ENCODE measurements around the gene SGMS1. TPM values are rescaled to one million over a fixed set of nuclear protein-coding genes. Genes with fewer than 3 reads are reported as not detected.
"Not testable (repeated sequence)": the region's sequence is repeated elsewhere in the genome, so short reads cannot be mapped to it uniquely, and the experiment has no call there.

The SGMS1 gene
- total and polyA plus RNA-seq, 2 donors (not counting 1 experiment from before 2014, with no cell fraction given): 39.9 to 82.1 TPM

DNA sequence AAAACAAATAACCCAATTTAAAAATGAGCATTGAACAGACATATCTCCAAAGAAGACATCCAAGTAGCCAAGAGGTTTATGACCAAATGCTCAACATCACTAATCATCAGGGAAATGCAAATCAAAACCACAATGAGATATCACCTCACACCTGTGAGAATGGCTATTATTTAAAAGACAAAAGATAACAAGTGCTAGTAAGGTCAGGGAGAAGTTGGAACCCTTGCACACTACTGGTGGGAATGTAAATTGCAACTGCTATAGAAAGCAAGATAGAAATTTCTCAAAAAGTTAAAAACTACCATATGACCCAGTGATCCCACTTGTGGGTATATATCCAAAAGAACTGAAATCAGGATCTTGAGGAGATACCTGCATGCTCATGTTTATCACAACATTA lies 49.5 kb downstream of the SGMS1 start:
- no peaks in the 10 kb centered on the region for H3K36me3 ChIP-seq (ENCODE audit: control insufficient read depth, insufficient read depth, low read length)
- no peaks in the 10 kb centered on the region for H3K79me2 ChIP-seq (ENCODE audit: control insufficient read depth, insufficient read depth, low read length)
- no peak overlapping the region for H3K4me2 ChIP-seq (ENCODE audit: extremely low read depth, insufficient read depth, low read length)
- no peak for DNase-seq (ENCODE audit: low read depth in 2 of 2)
- H3K27ac ChIP-seq (ENCODE audit: insufficient read depth, low read length): no peak overlapping the region
- H3K4me3 ChIP-seq (replicated peaks in 1 of 4; ENCODE audit: control extremely low read depth in 1 of 4, insufficient read depth in 1 of 4, low read depth in 3 of 4, low read length in 4 of 4): no peak overlapping the region
- TF ChIP-seq, protein P1, sequence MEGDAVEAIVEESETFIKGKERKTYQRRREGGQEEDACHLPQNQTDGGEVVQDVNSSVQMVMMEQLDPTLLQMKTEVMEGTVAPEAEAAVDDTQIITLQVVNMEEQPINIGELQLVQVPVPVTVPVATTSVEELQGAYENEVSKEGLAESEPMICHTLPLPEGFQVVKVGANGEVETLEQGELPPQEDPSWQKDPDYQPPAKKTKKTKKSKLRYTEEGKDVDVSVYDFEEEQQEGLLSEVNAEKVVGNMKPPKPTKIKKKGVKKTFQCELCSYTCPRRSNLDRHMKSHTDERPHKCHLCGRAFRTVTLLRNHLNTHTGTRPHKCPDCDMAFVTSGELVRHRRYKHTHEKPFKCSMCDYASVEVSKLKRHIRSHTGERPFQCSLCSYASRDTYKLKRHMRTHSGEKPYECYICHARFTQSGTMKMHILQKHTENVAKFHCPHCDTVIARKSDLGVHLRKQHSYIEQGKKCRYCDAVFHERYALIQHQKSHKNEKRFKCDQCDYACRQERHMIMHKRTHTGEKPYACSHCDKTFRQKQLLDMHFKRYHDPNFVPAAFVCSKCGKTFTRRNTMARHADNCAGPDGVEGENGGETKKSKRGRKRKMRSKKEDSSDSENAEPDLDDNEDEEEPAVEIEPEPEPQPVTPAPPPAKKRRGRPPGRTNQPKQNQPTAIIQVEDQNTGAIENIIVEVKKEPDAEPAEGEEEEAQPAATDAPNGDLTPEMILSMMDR (conservative IDR thresholded peaks at IDR 0.05 in 1 of 2, IDR thresholded peaks at IDR 0.05 in 1 of 2; ENCODE audit: low read depth in 1 of 2, low read length in 2 of 2): peak in 1 of 2 donors; percentile 30
- no peak for TF ChIP-seq EZH2 (IDR thresholded peaks at IDR 0.05; ENCODE audit: low read length, missing control alignments)
- no peaks in the 10 kb centered on the region for H3K9me3 ChIP-seq (ENCODE audit: control insufficient read depth, insufficient read depth, low read depth, low read length)
- no peaks in the 10 kb centered on the region for H3K27me3 ChIP-seq (ENCODE audit: control insufficient read depth, insufficient read depth, low read length)
- H2AFZ ChIP-seq (ENCODE audit: low read length): no peak overlapping the region
- H3K9ac ChIP-seq (ENCODE audit: insufficient read depth, low read length): no peak overlapping the region
- peaks cover 9% of the 10 kb centered on the region for H3K4me1 ChIP-seq (ENCODE audit: control insufficient read depth, extremely low read depth, insufficient read depth, low read length)
- H4K20me1 ChIP-seq (ENCODE audit: control insufficient read depth, extremely low read depth, insufficient read depth, low read length): no peaks in the 10 kb centered on the region

DNA sequence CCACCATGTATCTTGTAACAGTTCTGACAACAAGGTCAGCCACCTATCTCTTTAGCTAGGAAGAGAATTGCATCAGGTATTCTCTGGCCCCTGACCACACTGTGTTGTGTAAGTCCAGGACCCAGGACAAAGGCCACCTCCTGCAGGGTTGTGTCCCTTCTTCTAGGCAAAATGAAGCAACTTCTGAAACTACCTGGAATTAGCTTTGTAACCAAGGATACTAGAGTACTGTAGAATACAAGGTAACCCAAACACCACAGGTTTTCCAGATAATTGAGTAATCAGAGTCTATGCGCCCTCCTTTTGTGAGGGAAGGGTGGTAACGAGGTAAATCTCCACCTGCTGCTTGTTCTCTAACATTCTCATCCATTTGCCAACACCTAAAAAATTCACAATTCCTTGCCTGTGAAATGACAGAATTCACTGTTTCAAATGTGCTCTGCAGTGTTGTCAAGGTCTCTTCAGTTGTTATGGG lies 51.7 kb downstream of the SGMS1 start:
- H3K4me3 ChIP-seq (replicated peaks in 1 of 4; ENCODE audit: control extremely low read depth in 1 of 4, insufficient read depth in 1 of 4, low read depth in 3 of 4, low read length in 4 of 4): no peak overlapping the region
- H3K27ac ChIP-seq (ENCODE audit: insufficient read depth, low read length): no peak overlapping the region
- H3K79me2 ChIP-seq (ENCODE audit: control insufficient read depth, insufficient read depth, low read length): no peaks in the 10 kb centered on the region
- no peak for DNase-seq (ENCODE audit: low read depth in 2 of 2)
- H3K27me3 ChIP-seq (ENCODE audit: control insufficient read depth, insufficient read depth, low read length): no peaks in the 10 kb centered on the region
- no peaks in the 10 kb centered on the region for H3K36me3 ChIP-seq (ENCODE audit: control insufficient read depth, insufficient read depth, low read length)
- TF ChIP-seq, protein P1 (conservative IDR thresholded peaks at IDR 0.05 in 1 of 2, IDR thresholded peaks at IDR 0.05 in 1 of 2; ENCODE audit: low read depth in 1 of 2, low read length in 2 of 2): no peak
- TF ChIP-seq EZH2 (IDR thresholded peaks at IDR 0.05; ENCODE audit: low read length, missing control alignments): no peak
- H3K9me3 ChIP-seq (ENCODE audit: control insufficient read depth, insufficient read depth, low read depth, low read length): no peaks in the 10 kb centered on the region
- H3K4me1 ChIP-seq (ENCODE audit: control insufficient read depth, extremely low read depth, insufficient read depth, low read length): peaks cover 7% of the 10 kb centered on the region
- H4K20me1 ChIP-seq (ENCODE audit: control insufficient read depth, extremely low read depth, insufficient read depth, low read length): no peaks in the 10 kb centered on the region
- no peak overlapping the region for H3K4me2 ChIP-seq (ENCODE audit: extremely low read depth, insufficient read depth, low read length)
- H3K9ac ChIP-seq (ENCODE audit: insufficient read depth, low read length): no peak overlapping the region
- H2AFZ ChIP-seq (ENCODE audit: low read length): no peak overlapping the region

DNA sequence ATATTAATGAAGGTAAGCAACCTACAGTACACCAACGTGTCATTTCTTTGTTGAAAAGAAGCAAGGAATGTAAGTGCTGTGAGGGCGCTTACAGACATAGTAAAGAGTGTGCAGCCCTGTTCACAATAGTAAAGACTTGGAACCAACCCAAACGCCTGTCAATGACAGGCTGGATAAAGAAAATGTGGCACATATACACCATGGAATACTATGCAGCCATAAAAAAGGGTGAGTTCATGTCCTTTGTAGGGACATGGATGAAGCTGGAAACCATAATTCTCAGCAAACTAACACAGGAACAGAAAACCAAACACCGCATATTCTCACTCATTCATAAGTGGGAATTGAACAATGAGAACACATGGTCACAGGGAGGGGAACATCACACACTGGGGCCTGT lies 55.0 kb downstream of the SGMS1 start:
- not testable (repeated sequence) for H4K20me1 ChIP-seq (ENCODE audit: control insufficient read depth, extremely low read depth, insufficient read depth, low read length); H3K9me3 ChIP-seq (ENCODE audit: control insufficient read depth, insufficient read depth, low read depth, low read length); H3K4me2 ChIP-seq (ENCODE audit: extremely low read depth, insufficient read depth, low read length); H3K9ac ChIP-seq (ENCODE audit: insufficient read depth, low read length); H3K27me3 ChIP-seq (ENCODE audit: control insufficient read depth, insufficient read depth, low read length); DNase-seq (ENCODE audit: low read depth in 2 of 2); H3K79me2 ChIP-seq (ENCODE audit: control insufficient read depth, insufficient read depth, low read length); H3K4me1 ChIP-seq (ENCODE audit: control insufficient read depth, extremely low read depth, insufficient read depth, low read length); H2AFZ ChIP-seq (ENCODE audit: low read length); H3K27ac ChIP-seq (ENCODE audit: insufficient read depth, low read length); H3K4me3 ChIP-seq (replicated peaks in 1 of 4; ENCODE audit: control extremely low read depth in 1 of 4, insufficient read depth in 1 of 4, low read depth in 3 of 4, low read length in 4 of 4); H3K36me3 ChIP-seq (ENCODE audit: control insufficient read depth, insufficient read depth, low read length)
